HG03575 (cell line): ENCODE measurements around the gene OR51I2.

Source experiments
- ATAC-seq: cut with Tn5 transposase; IDR thresholded peaks from one replicate; pipeline ENCODE4 v1.9.1; 2021; ENCODE audit not compliant: unreplicated experiment, insufficient number of reproducible peaks, low FRiP score; ENCODE audit errors: extremely low read depth

Gene OR51I2

GRCh38 chr11:5449023-5449422, at the start of gene OR51I2:
Gene OR51I2 (plus strand): TSS chr11:5449323. CDS start chr11:5453489, 4,166 bp downstream.
- ATAC-seq: no peak

- no peak for ATAC-seq
Observed at GRCh38 chr11:5405173-5405572, 44.0 kb upstream of the OR51I2 start.

- no peak for ATAC-seq
Observed at GRCh38 chr11:5420993-5421392, 28.1 kb upstream of the OR51I2 start.

GRCh38 chr11:5421811-5422210, 27.3 kb upstream of the OR51I2 start, which contains the start of gene OR51Q1:
Gene OR51Q1 (plus strand): TSS chr11:5422111. CDS start chr11:5422201, 90 bp downstream.
- no peak for ATAC-seq

- ATAC-seq: no peak
Observed at GRCh38 chr11:5423131-5423530, 26.0 kb upstream of the OR51I2 start.

- ATAC-seq: no peak
Observed at GRCh38 chr11:5441414-5441813, 7.7 kb upstream of the OR51I2 start, which contains the start of gene OR51I1. Gene OR51I1 (minus strand): TSS chr11:5441514. CDS start chr11:5441514, 0 bp downstream.

- no peak for ATAC-seq
Observed at GRCh38 chr11:5443835-5444393, 5.2 kb upstream of the OR51I2 start.

- no peak for ATAC-seq
Observed at GRCh38 chr11:5449432-5449831, 309 bp downstream of the OR51I2 start.

- no peak for ATAC-seq
Observed at GRCh38 chr11:5460983-5461621, 12.0 kb downstream of the OR51I2 start.

- ATAC-seq: no peak
Observed at GRCh38 chr11:5467527-5467926, 18.4 kb downstream of the OR51I2 start.

GRCh38 chr11:5473921-5474320, 24.8 kb downstream of the OR51I2 start:
- no peak for ATAC-seq

- ATAC-seq: no peak
Observed at GRCh38 chr11:5476186-5476819, 27.2 kb downstream of the OR51I2 start.

- no peak for ATAC-seq
Observed at GRCh38 chr11:5486003-5486402, 36.9 kb downstream of the OR51I2 start.

GRCh38 chr11:5486421-5486820, 37.3 kb downstream of the OR51I2 start:
- ATAC-seq: no peak

GRCh38 chr11:5488385-5488784, 39.3 kb downstream of the OR51I2 start, which contains the start of gene OR52D1:
Gene OR52D1 (plus strand): TSS chr11:5488685. CDS start chr11:5488707, 22 bp downstream.
- no peak for ATAC-seq

- ATAC-seq: no peak
Observed at GRCh38 chr11:5488798-5489399, 39.8 kb downstream of the OR51I2 start.

- no peak for ATAC-seq
Observed at GRCh38 chr11:5489576-5490357, 40.6 kb downstream of the OR51I2 start.

GRCh38 chr11:5499671-5500070, 50.5 kb downstream of the OR51I2 start:
- no peak for ATAC-seq

- no peak for ATAC-seq
Observed at GRCh38 chr11:5500393-5500801, 51.3 kb downstream of the OR51I2 start.
